Prostate gland (tissue), 2 donors: Measurements from ENCODE around the gene PRKAG2. TPM values are rescaled to one million over a fixed set of nuclear protein-coding genes. Genes with fewer than 3 reads are reported as not detected.

Experiments used
- DNase-seq: peaks from one replicate; pipeline ENCODE4 v3.0.0-alpha.2; 2019; ENCODE audit warnings: low spot score
- H3K27ac ChIP-seq, 2 donors: fragments of 200-600 bp; sonication (generic); 2 replicates each; pipeline ENCODE4 v1.5.1; 2017 to 2019
- H3K27me3 ChIP-seq: fragments of 200-600 bp; sonication (generic); replicated peaks from 2 replicates; pipeline ENCODE4 v1.5.1; 2019; ENCODE audit not compliant: insufficient read depth
- H3K36me3 ChIP-seq, 2 donors: fragments of 200-600 bp; sonication (generic); 1 replicate in 1 of 2; 2 replicates in 1 of 2; pipeline versions ENCODE4 v1.5.1 to v1.8.1; 2017 to 2019
- H3K4me1 ChIP-seq: fragments of 200-600 bp; sonication (generic); replicated peaks from 2 replicates; pipeline ENCODE4 v1.5.1; 2019
- H3K4me3 ChIP-seq, 2 donors: fragments of 200-600 bp; sonication (generic); 2 replicates each; pipeline ENCODE4 v1.5.1; 2017 to 2019
- H3K9me3 ChIP-seq: fragments of 200-600 bp; sonication (generic); 2 replicates; pipeline ENCODE4 v1.5.1; 2017
- CTCF ChIP-seq, 4 experiments: fragments of 200-600 bp in 2 of 4; fragments of 450-650 bp in 2 of 4; sonication (generic) in 2 of 4; IDR thresholded peaks; 1 replicate in 3 of 4; 2 replicates in 1 of 4; pipeline ENCODE4 v1.5.1; 2016 to 2019; ENCODE audit warnings: antibody characterized with exemption in 4 of 4, mild to moderate bottlenecking in 2 of 4, moderate library complexity in 2 of 4
- POLR2A ChIP-seq: fragments of 450-650 bp; IDR thresholded peaks from one replicate; pipeline ENCODE4 v1.6.1; 2016; ENCODE audit warnings: antibody characterized with exemption, mild to moderate bottlenecking
- POLR2AphosphoS5 ChIP-seq: sonication (generic); formaldehyde crosslinking; IDR thresholded peaks from one replicate; pipeline ENCODE4 v1.6.1; 2017; ENCODE audit warnings: antibody characterized with exemption
- WGBS: methylation state at CpG from one replicate; pipeline ENCODE4 v1.1.5; 2018; 5-methylcytosine and 5-hydroxymethylcytosine counted together
- intact Hi-C: fragments of 100-400 bp; cut with DNase I; formaldehyde crosslinking; loops from one replicate; pipeline ENCODE4 v1.14.2; 2022
- total RNA-seq, 2 donors: library from RNA; depleted of rRNA; stranded (reverse); fragments of >200 nt; gene quantifications; one replicate each; pipeline ENCODE4 v1.1.0, GENCODE V29; 2016

PRKAG2 gene
- total RNA-seq, 2 donors from 2014 or later = 31.6 to 38.1 TPM

- intact Hi-C loops = loop anchor here (5.0 kb wide), 1 partner anchor 103 kb away; no protein-coding TSS in a partner anchor
Observed at GRCh38 chr7:151735186-151735850, 141.6 kb downstream of the PRKAG2 start.

GRCh38 chr7:151732834-151733592 is 143.9 kb downstream of the PRKAG2 start:
- H3K27ac ChIP-seq = no peak overlapping the region
- DNase-seq = no peak
- 82% methylated on average over 9 of the region's 9 CpGs for WGBS
- H3K4me1 ChIP-seq = no peaks in the 10 kb centered on the region
- no peak for TF ChIP-seq POLR2AphosphoS5
- TF ChIP-seq CTCF (IDR thresholded peaks at IDR 0.05) = no peak
- TF ChIP-seq POLR2A = no peak
- no peaks in the 10 kb centered on the region for H3K9me3 ChIP-seq
- H3K4me3 ChIP-seq = no peak overlapping the region
- intact Hi-C loops = no loop called here
- H3K36me3 ChIP-seq = no peaks in the 10 kb centered on the region
- H3K27me3 ChIP-seq = no peaks in the 10 kb centered on the region

More at GRCh38 chr7:151735186-151735850, 141.6 kb downstream of the PRKAG2 start:
- no peak overlapping the region for H3K4me3 ChIP-seq
- no peaks in the 10 kb centered on the region for H3K9me3 ChIP-seq
- TF ChIP-seq POLR2AphosphoS5 (no peak), CTCF (IDR thresholded peaks at IDR 0.05) (no peak), POLR2A (no peak)
- H3K36me3 ChIP-seq = no peaks in the 10 kb centered on the region
- peak overlapping the region; percentile 56 to 65 for H3K27ac ChIP-seq
- H3K27me3 ChIP-seq = no peaks in the 10 kb centered on the region
- no peaks in the 10 kb centered on the region for H3K4me1 ChIP-seq
- WGBS = 77% methylated on average over 9 of the region's 9 CpGs
- DNase-seq = no peak

DNA sequence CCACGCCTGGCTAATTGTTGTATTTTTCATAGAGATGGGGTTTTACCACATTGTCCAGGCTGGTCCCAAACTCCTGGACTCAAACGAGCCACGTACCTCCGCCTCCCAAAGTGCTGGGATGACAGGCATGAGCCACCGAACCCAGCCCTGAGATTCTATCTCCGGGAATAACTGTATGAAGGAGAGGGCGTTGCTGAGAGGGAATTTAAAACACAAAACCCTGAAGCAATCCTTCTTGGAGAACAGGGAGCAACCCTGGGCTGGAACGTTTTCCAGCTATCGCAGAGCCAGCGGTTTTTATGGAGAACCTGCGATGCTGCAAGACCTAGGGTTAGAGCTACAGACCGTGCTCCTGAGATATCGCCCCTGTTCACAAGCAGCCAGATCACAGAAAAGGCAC is 144.6 kb downstream of the PRKAG2 start:
- H3K4me3 ChIP-seq = no peak overlapping the region
- H3K4me1 ChIP-seq = no peaks in the 10 kb centered on the region
- no peak for DNase-seq
- no peaks in the 10 kb centered on the region for H3K36me3 ChIP-seq
- H3K9me3 ChIP-seq = no peaks in the 10 kb centered on the region
- intact Hi-C loops = no loop called here
- H3K27ac ChIP-seq = no peak overlapping the region
- TF ChIP-seq CTCF (IDR thresholded peaks at IDR 0.05) = no peak
- no peak for TF ChIP-seq POLR2A
- TF ChIP-seq POLR2AphosphoS5 = no peak
- H3K27me3 ChIP-seq = no peaks in the 10 kb centered on the region
- WGBS = 89% methylated on average over 13 of the region's 13 CpGs

DNA sequence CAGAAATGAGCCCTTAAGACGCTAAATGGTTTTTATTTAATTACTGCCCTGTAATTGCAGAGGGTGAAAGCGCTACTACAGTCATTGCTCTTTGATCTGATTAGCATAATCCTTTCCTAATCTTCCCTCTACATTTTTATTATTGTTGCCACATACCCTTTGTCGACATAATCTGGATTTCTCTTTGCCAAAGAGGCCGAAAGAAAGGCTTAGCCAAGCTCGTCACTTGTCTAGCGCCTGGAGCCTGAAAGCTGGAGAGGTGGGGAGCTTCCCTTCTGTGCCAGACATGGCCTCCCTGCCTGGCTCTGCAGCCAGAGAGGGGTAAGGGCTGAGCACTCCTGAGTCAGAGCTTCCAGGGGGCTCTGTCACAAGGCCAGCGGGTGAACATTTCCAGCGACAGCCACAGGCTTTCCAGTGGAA is 145.9 kb downstream of the PRKAG2 start:
- no peak for DNase-seq
- Histone ChIP-seq H3K4me3 (no peak overlapping the region), H3K27ac (no peak overlapping the region), H3K36me3 (no peaks in the 10 kb centered on the region), H3K27me3 (no peaks in the 10 kb centered on the region), H3K9me3 (no peaks in the 10 kb centered on the region), H3K4me1 (no peaks in the 10 kb centered on the region)
- intact Hi-C loops = no loop called here
- TF ChIP-seq POLR2A = no peak
- WGBS = 66% methylated on average over 8 of the region's 8 CpGs

GRCh38 chr7:151730591-151730990 is 146.3 kb downstream of the PRKAG2 start:
- TF ChIP-seq CTCF (IDR thresholded peaks at IDR 0.05) (no peak), POLR2AphosphoS5 (no peak), POLR2A (no peak)
- Histone ChIP-seq H3K27ac (no peak overlapping the region), H3K4me3 (no peak overlapping the region), H3K4me1 (no peaks in the 10 kb centered on the region), H3K9me3 (no peaks in the 10 kb centered on the region), H3K36me3 (no peaks in the 10 kb centered on the region), H3K27me3 (no peaks in the 10 kb centered on the region)
- DNase-seq = no peak
- WGBS = 93% methylated on average over 9 of the region's 9 CpGs
- intact Hi-C loops = no loop called here
